Fibroblast of skin of left biceps (primary cell): Measurements from ENCODE around the gene CDK14.

Experiments
- DNase-seq, 2 experiments: peaks; one replicate each; pipeline ENCODE4 v3.0.0-alpha.2; 2013; ENCODE audit warnings: low read depth in 2 of 2

The CDK14 gene

GRCh38 chr7:91091631-91092030 is 495.5 kb downstream of the CDK14 start:
- DNase-seq, result no peak

GRCh38 chr7:91093181-91093580 is 497.1 kb downstream of the CDK14 start:
- no peak for DNase-seq

- DNase-seq, result no peak
Observed at GRCh38 chr7:91098566-91098965, 502.4 kb downstream of the CDK14 start.

- no peak for DNase-seq
Observed at GRCh38 chr7:91103363-91103762, 507.2 kb downstream of the CDK14 start.

GRCh38 chr7:91107460-91107859 is 511.3 kb downstream of the CDK14 start:
- DNase-seq, result no peak

GRCh38 chr7:91109200-91109599 is 513.1 kb downstream of the CDK14 start:
- no peak for DNase-seq

GRCh38 chr7:91112902-91113341 is 516.8 kb downstream of the CDK14 start:
- DNase-seq, result peak; percentile 72 to 78

GRCh38 chr7:91114232-91114631 is 518.1 kb downstream of the CDK14 start:
- no peak for DNase-seq

- DNase-seq, result no peak
Observed at GRCh38 chr7:91126762-91127161, 530.6 kb downstream of the CDK14 start.

GRCh38 chr7:91127325-91127724 is 531.2 kb downstream of the CDK14 start:
- no peak for DNase-seq

- DNase-seq, result no peak
Observed at GRCh38 chr7:91127959-91128358, 531.8 kb downstream of the CDK14 start.

- no peak for DNase-seq
Observed at GRCh38 chr7:91128683-91129348, 532.7 kb downstream of the CDK14 start.

- no peak for DNase-seq
Observed at GRCh38 chr7:91135300-91135699, 539.2 kb downstream of the CDK14 start.

- DNase-seq, result no peak
Observed at GRCh38 chr7:91135703-91136430, 539.7 kb downstream of the CDK14 start.

GRCh38 chr7:91137153-91137787 is 541.1 kb downstream of the CDK14 start:
- no peak for DNase-seq

GRCh38 chr7:91137788-91138368 is 541.8 kb downstream of the CDK14 start:
- DNase-seq, result no peak

- no peak for DNase-seq
Observed at GRCh38 chr7:91140286-91140685, 544.2 kb downstream of the CDK14 start.

GRCh38 chr7:91140982-91141381 is 544.9 kb downstream of the CDK14 start:
- DNase-seq, result no peak

- no peak for DNase-seq
Observed at GRCh38 chr7:91142743-91143142, 546.6 kb downstream of the CDK14 start.

GRCh38 chr7:91149341-91150246 is 553.5 kb downstream of the CDK14 start:
- peak; percentile 44 to 50 for DNase-seq

- no peak for DNase-seq
Observed at GRCh38 chr7:91151916-91152315, 555.8 kb downstream of the CDK14 start.
